Measurements from ENCODE around the gene MS4A18.

- TF ChIP-seq CTCF (IDR thresholded peaks at IDR 0.05) (no peak), ZFX (IDR thresholded peaks at IDR 0.05; ENCODE audit: borderline replicate concordance) (no peak)
Measured at GRCh38 chr11:60747359-60747873, 22.9 kb downstream of the MS4A18 start.
